CD14-positive monocyte (primary cell): Measurements from ENCODE around the gene POLRMT. TPM values are rescaled to one million over a fixed set of nuclear protein-coding genes. Genes with fewer than 3 reads are reported as not detected.

Source experiments
- DNase-seq, 3 donors: peaks; one replicate each; pipeline ENCODE4 v3.0.0-alpha.2; 2011 to 2022
- H2AFZ ChIP-seq: 2 replicates; pipeline ENCODE4 v1.6.0; 2012; ENCODE audit warnings: mild to moderate bottlenecking, low read depth, low read length, inconsistent platforms; ENCODE audit not compliant: insufficient read depth, poor library complexity, severe bottlenecking
- H3K27ac ChIP-seq, 2 donors: 1 replicate in 1 of 2; 2 replicates in 1 of 2; pipeline ENCODE4 v1.5.1; 2012 to 2013; ENCODE audit warnings: low read length in 2 of 2, control low read depth in 1 of 2, inconsistent platforms in 1 of 2, low read depth in 1 of 2, mild to moderate bottlenecking in 1 of 2
- H3K27me3 ChIP-seq, 2 donors: one replicate each; pipeline versions ENCODE4 v1.6.0 to v1.6.1; 2011 to 2013; ENCODE audit warnings: low read length in 2 of 2; ENCODE audit not compliant: control insufficient read depth in 2 of 2, insufficient read depth in 2 of 2
- H3K36me3 ChIP-seq, 2 donors: replicated peaks in 1 of 2; 1 replicate in 1 of 2; 2 replicates in 1 of 2; pipeline versions ENCODE4 v1.5.1 to v1.6.1; 2012 to 2013; ENCODE audit warnings: low read length in 2 of 2, control low read depth in 1 of 2, inconsistent platforms in 1 of 2, mild to moderate bottlenecking in 1 of 2; ENCODE audit not compliant: insufficient read depth in 2 of 2, control insufficient read depth in 1 of 2
- H3K4me1 ChIP-seq, 2 donors: 1 replicate in 1 of 2; 2 replicates in 1 of 2; pipeline versions ENCODE4 v1.5.1 to v1.6.1; 2012 to 2013; ENCODE audit warnings: low read length in 2 of 2, control low read depth in 1 of 2, inconsistent platforms in 1 of 2, mild to moderate bottlenecking in 1 of 2, moderate library complexity in 1 of 2; ENCODE audit not compliant: insufficient read depth in 2 of 2, control insufficient read depth in 1 of 2
- H3K4me2 ChIP-seq: replicated peaks from 2 replicates; pipeline ENCODE3; 2012; ENCODE audit warnings: low read length, moderate library complexity, mild to moderate bottlenecking; ENCODE audit not compliant: poor library complexity, severe bottlenecking; ENCODE audit errors: extremely low read depth
- H3K4me3 ChIP-seq, 3 experiments: fragments of 200-600 bp in 1 of 3; sonication (generic) in 1 of 3; replicated peaks in 1 of 3; 1 replicate in 2 of 3; 2 replicates in 1 of 3; pipeline ENCODE4 v1.5.1; 2011 to 2013; ENCODE audit warnings: low read length in 3 of 3, mild to moderate bottlenecking in 3 of 3, control low read depth in 2 of 3, low read depth in 2 of 3, inconsistent platforms in 1 of 3, moderate library complexity in 1 of 3
- H3K79me2 ChIP-seq: 2 replicates; pipeline ENCODE4 v1.6.0; 2012; ENCODE audit warnings: mild to moderate bottlenecking, control low read depth, inconsistent platforms, low read length, moderate library complexity; ENCODE audit not compliant: insufficient read depth
- H3K9ac ChIP-seq: 2 replicates; pipeline ENCODE4 v1.6.0; 2017; ENCODE audit warnings: low read length, mild to moderate bottlenecking; ENCODE audit not compliant: insufficient read depth, poor library complexity, severe bottlenecking
- H3K9me3 ChIP-seq, 2 donors: replicated peaks in 1 of 2; 1 replicate in 1 of 2; 2 replicates in 1 of 2; pipeline versions ENCODE4 v1.5.1 to v1.6.1; 2012 to 2013; ENCODE audit warnings: low read length in 2 of 2, control low read depth in 1 of 2; ENCODE audit not compliant: control insufficient read depth in 1 of 2, insufficient read depth in 1 of 2
- H4K20me1 ChIP-seq: 2 replicates; pipeline ENCODE4 v1.6.0; 2012; ENCODE audit warnings: mild to moderate bottlenecking, low read length, control low read depth, moderate library complexity; ENCODE audit not compliant: insufficient read depth
- H3K27ac Mint-ChIP-seq, 7 donors: one replicate each; pipeline ENCODE4 v1.8.0; 2020; ENCODE audit warnings: mild to moderate bottlenecking in 7 of 7, mixed read lengths in 7 of 7, moderate library complexity in 6 of 7, inconsistent platforms in 2 of 7
- H3K27me3 Mint-ChIP-seq, 3 donors: one replicate each; pipeline ENCODE4 v1.8.0; 2021 to 2022; ENCODE audit warnings: low read depth in 3 of 3, mild to moderate bottlenecking in 3 of 3, mixed read lengths in 3 of 3, moderate library complexity in 3 of 3, inconsistent platforms in 1 of 3
- H3K36me3 Mint-ChIP-seq, 2 donors: one replicate each; pipeline ENCODE4 v1.8.0; 2020; ENCODE audit warnings: mixed read lengths in 2 of 2, inconsistent platforms in 1 of 2, mild to moderate bottlenecking in 1 of 2
- H3K4me1 Mint-ChIP-seq: one replicate; pipeline ENCODE4 v1.8.0; 2020; ENCODE audit warnings: mild to moderate bottlenecking, mixed read lengths
- H3K4me3 Mint-ChIP-seq, 2 donors: one replicate each; pipeline ENCODE4 v1.8.0; 2020; ENCODE audit warnings: mild to moderate bottlenecking in 2 of 2, mixed read lengths in 2 of 2, moderate library complexity in 1 of 2
- H3K9me3 Mint-ChIP-seq, 7 donors: one replicate each; pipeline ENCODE4 v1.8.0; 2020 to 2022; ENCODE audit warnings: mixed read lengths in 7 of 7, mild to moderate bottlenecking in 6 of 7, moderate library complexity in 6 of 7, inconsistent platforms in 2 of 7
- WGBS: methylation state at CpG from one replicate; pipeline ENCODE4 v1.1.5; 2013; ENCODE audit warnings: missing lambda C conversion rate; ENCODE audit not compliant: insufficient coverage; 5-methylcytosine and 5-hydroxymethylcytosine counted together
- intact Hi-C, 2 donors: fragments of 100-400 bp; cut with micrococcal nuclease; formaldehyde crosslinking; loops; one replicate each; pipeline versions ENCODE4 v1.15.0 to v1.15.1; 2023
- polyA plus RNA-seq, 3 donors: library from polyadenylated mRNA; depleted of rRNA in 1 of 3; unstranded in 2 of 3; stranded (reverse) in 1 of 3; fragments of 300-500 nt in 2 of 3; fragments of >200 nt in 1 of 3; fragmentation: Illumina TruSeq in 2 of 3; gene quantifications; 1 replicate in 2 of 3; 2 replicates in 1 of 3; pipeline ENCODE4 v1.2.3, GENCODE V29; 2012 to 2021
- TF ChIP-seq, protein P1 (sequence below): fragments of 200-600 bp; IDR thresholded peaks from one replicate; pipeline ENCODE4 v1.8.0; 2022; ENCODE audit warnings: antibody characterized with exemption, mild to moderate bottlenecking

Gene POLRMT
- polyA plus RNA-seq, 3 donors: 16.2 to 40.5 (median 17.6) TPM

DNA sequence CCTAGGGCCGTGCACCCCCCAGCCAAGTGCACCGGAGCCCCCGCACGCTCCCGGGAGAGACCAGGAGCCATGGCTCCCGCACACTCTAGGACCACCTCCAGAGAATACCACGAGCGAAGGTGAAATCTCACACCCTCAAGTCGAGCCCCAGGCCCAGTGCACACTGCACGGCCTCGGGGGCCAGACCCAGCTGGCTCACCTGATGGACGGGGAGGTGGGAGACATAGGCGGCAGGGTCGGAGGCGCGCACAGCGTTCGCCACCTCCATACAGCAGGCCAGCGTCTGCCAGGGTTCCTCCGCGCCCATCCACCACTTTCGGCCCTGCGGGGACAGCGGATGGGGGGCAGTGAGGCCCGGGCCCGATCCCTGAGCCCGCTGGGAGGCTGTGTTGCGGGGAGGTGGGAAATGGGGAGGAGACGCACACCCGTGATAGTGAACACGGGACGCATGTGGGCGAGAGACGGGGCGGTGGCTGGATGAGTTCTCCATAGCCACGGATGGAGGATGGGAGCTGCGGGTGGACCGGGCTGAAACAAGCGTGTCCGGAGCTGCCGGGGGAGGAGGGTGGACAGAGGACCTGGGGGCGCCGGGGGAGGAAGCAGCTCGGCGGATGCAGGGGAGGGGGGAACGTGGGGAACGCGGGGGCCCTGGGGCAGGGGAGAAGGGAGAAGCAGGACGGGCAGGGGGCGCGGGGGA lies 13.0 kb downstream of the POLRMT start:
- Histone ChIP-seq H3K4me3 (no peak overlapping the region), H3K36me3 (peaks cover 53 to 65% of the 10 kb centered on the region in 2 donors), H3K9ac (no peak overlapping the region), H3K27ac (no peak overlapping the region), H3K27me3 (peaks cover 0 to 4% of the 10 kb centered on the region in 2 donors), H4K20me1 (no peaks in the 10 kb centered on the region), H3K4me2 (no peak overlapping the region), H3K79me2 (no peaks in the 10 kb centered on the region), H3K4me1 (peaks cover 0 to 4% of the 10 kb centered on the region in 2 donors), H3K9me3 (no peaks in the 10 kb centered on the region), H2AFZ (no peak overlapping the region)
- DNase-seq: no peak
- Mint-ChIP-seq H3K27me3 (peaks cover 4 to 11% (median 6%) of the 10 kb centered on the region in 3 donors), H3K36me3 (peaks cover 39 to 54% of the 10 kb centered on the region in 2 donors), H3K4me3 (no peak overlapping the region), H3K27ac (no peak overlapping the region), H3K9me3 (peaks cover 0 to 19% (median 0%) of the 10 kb centered on the region in 7 donors), H3K4me1 (peaks cover 4% of the 10 kb centered on the region)
- TF ChIP-seq, protein P1, sequence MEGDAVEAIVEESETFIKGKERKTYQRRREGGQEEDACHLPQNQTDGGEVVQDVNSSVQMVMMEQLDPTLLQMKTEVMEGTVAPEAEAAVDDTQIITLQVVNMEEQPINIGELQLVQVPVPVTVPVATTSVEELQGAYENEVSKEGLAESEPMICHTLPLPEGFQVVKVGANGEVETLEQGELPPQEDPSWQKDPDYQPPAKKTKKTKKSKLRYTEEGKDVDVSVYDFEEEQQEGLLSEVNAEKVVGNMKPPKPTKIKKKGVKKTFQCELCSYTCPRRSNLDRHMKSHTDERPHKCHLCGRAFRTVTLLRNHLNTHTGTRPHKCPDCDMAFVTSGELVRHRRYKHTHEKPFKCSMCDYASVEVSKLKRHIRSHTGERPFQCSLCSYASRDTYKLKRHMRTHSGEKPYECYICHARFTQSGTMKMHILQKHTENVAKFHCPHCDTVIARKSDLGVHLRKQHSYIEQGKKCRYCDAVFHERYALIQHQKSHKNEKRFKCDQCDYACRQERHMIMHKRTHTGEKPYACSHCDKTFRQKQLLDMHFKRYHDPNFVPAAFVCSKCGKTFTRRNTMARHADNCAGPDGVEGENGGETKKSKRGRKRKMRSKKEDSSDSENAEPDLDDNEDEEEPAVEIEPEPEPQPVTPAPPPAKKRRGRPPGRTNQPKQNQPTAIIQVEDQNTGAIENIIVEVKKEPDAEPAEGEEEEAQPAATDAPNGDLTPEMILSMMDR: no peak
- intact Hi-C loops: no loop called here
- WGBS: 98% methylated on average over 31 of the region's 51 CpGs

DNA sequence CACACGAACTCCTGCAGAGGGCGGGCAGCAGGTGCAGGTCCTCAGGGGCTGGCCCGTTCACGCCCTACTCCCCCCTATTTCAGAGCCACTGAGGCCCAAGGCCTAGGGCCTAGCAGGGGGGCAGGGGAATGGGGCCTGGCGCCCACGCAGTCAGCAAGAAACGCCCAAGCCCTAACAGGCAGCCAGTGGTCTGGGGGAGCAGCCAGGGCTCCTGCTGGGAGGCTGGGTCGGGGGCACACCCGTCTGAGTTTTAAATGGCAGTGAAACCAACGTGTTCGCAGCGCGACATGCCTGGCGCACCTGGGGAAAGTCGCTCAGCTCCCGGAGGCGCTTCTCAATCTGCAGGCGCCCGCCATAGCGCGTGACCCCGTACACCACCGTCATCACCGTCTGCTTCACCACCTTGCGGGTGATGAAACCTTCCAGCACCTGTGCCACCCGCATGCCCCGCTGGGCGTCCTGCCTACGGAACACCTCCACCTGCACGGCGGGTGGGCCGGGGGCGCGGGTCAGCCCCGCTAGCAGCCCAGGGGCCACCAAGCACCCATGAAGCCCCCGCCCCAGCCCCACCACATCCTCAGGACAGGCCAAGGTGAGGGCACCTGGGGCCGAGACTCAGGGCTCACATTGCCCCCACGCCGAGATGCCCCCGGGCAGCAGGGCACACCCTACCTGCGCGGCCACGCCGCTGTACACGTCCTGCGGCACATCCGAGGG lies 13.9 kb downstream of the POLRMT start:
- DNase-seq: no peak
- TF ChIP-seq, protein P1: no peak
- Histone ChIP-seq H3K79me2 (no peaks in the 10 kb centered on the region), H3K4me3 (no peak overlapping the region), H3K27ac (no peak overlapping the region), H3K4me2 (no peak overlapping the region), H3K9ac (no peak overlapping the region), H3K4me1 (peaks cover 0 to 4% of the 10 kb centered on the region in 2 donors), H2AFZ (no peak overlapping the region), H4K20me1 (no peaks in the 10 kb centered on the region), H3K36me3 (peaks cover 46 to 56% of the 10 kb centered on the region in 2 donors), H3K27me3 (peaks cover 0 to 11% of the 10 kb centered on the region in 2 donors), H3K9me3 (no peaks in the 10 kb centered on the region)
- peaks cover 39 to 50% of the 10 kb centered on the region in 2 donors for H3K36me3 Mint-ChIP-seq
- no peak overlapping the region for H3K4me3 Mint-ChIP-seq
- peaks cover 0 to 19% (median 0%) of the 10 kb centered on the region in 7 donors for H3K9me3 Mint-ChIP-seq
- H3K27ac Mint-ChIP-seq: no peak overlapping the region
- H3K4me1 Mint-ChIP-seq: peaks cover 4% of the 10 kb centered on the region
- 98% methylated on average over 40 of the region's 47 CpGs for WGBS
- peaks cover 12 to 20% (median 13%) of the 10 kb centered on the region in 3 donors for H3K27me3 Mint-ChIP-seq
- intact Hi-C loops: no loop called here
